RWPE2 (cell line): ENCODE results near the gene NPLOC4.
"Not testable (repeated sequence)": the region's sequence is repeated elsewhere in the genome, so short reads cannot be mapped to it uniquely, and the experiment has no call there.

Experiments
- ATAC-seq: fragments of 200-7000 bp; cut with Tn5 transposase; 3 replicates; pipeline ENCODE4 v1.9.1; 2021; ENCODE audit warnings: low read depth
- DNase-seq: peaks from one replicate; pipeline ENCODE4 v3.0.0-alpha.2; 2020; ENCODE audit warnings: low spot score
- H3K27ac ChIP-seq: fragments of 450-650 bp; 2 replicates; pipeline ENCODE4 v1.5.1; 2017; ENCODE audit warnings: mild to moderate bottlenecking; ENCODE audit not compliant: poor library complexity, severe bottlenecking
- H3K27me3 ChIP-seq: fragments of 250-450 bp; sonication (Bioruptor Pico); 2 replicates; pipeline ENCODE4 v1.5.1; 2021; ENCODE audit warnings: mild to moderate bottlenecking, moderate library complexity; ENCODE audit not compliant: insufficient read depth, poor library complexity, severe bottlenecking
- H3K36me3 ChIP-seq: fragments of 250-450 bp; sonication (Bioruptor Pico); 2 replicates; pipeline ENCODE4 v1.5.1; 2020; ENCODE audit warnings: low read depth, mild to moderate bottlenecking, moderate library complexity
- H3K4me1 ChIP-seq: fragments of 250-450 bp; sonication (Bioruptor Pico); 2 replicates; pipeline ENCODE4 v1.5.1; 2021; ENCODE audit warnings: mild to moderate bottlenecking, moderate library complexity; ENCODE audit not compliant: insufficient read depth, poor library complexity, severe bottlenecking
- H3K4me3 ChIP-seq: fragments of 250-450 bp; sonication (Bioruptor Pico); 2 replicates; pipeline ENCODE4 v1.5.1; 2021; ENCODE audit warnings: mild to moderate bottlenecking, moderate library complexity; ENCODE audit not compliant: severe bottlenecking
- H3K9me3 ChIP-seq: fragments of 250-450 bp; sonication (Bioruptor Pico); 2 replicates; pipeline ENCODE4 v1.5.1; 2021; ENCODE audit warnings: mild to moderate bottlenecking, moderate library complexity; ENCODE audit not compliant: severe bottlenecking
- TF ChIP-seq, protein P1 (sequence below): fragments of 450-650 bp; IDR thresholded peaks from one replicate; pipeline ENCODE4 v1.5.1; 2017; ENCODE audit warnings: mild to moderate bottlenecking, moderate library complexity; ENCODE audit not compliant: poor library complexity, severe bottlenecking

NPLOC4 gene

DNA sequence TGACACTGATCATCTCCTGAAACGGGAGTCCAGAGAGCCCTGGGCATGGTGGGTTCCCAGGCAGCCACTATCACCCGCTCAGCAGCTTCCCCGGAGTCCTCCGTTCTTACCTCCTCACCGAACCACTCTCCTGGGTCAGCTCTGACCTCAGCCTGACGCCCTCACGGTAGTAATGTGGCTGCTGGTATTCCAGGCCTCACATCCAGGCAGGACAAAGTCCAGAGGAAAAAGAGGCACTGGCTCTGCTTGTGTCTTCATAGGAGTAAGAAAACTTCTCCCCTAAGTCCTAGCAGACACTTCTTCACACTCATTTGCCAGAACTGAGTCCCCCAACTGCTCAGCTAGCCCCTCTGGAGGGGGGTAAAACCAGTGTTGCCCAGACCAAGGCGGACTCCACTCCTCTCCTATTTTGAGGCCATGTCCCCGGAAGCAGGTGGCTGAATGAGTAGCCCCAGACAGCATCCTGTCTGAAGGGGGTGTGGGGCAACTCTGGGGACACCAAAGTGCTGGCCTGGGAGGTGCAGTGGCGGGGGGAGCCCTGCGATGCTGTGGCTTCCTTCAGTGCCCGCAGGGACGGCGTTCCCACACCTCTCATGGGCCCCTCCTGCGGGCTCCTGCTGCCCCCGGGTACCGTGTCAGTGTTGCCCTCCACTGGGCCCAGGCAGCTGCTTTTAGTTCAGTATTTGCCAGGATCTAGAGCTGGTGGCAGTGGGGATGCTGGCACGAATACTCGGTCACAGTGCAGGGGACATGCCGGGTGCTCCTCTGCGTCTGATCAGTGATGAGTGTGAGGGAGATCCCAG, 103.4 kb downstream of the NPLOC4 start:
- TF ChIP-seq, protein P1, sequence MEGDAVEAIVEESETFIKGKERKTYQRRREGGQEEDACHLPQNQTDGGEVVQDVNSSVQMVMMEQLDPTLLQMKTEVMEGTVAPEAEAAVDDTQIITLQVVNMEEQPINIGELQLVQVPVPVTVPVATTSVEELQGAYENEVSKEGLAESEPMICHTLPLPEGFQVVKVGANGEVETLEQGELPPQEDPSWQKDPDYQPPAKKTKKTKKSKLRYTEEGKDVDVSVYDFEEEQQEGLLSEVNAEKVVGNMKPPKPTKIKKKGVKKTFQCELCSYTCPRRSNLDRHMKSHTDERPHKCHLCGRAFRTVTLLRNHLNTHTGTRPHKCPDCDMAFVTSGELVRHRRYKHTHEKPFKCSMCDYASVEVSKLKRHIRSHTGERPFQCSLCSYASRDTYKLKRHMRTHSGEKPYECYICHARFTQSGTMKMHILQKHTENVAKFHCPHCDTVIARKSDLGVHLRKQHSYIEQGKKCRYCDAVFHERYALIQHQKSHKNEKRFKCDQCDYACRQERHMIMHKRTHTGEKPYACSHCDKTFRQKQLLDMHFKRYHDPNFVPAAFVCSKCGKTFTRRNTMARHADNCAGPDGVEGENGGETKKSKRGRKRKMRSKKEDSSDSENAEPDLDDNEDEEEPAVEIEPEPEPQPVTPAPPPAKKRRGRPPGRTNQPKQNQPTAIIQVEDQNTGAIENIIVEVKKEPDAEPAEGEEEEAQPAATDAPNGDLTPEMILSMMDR = no peak
- H3K27ac ChIP-seq = no peak overlapping the region
- no peaks in the 10 kb centered on the region for H3K9me3 ChIP-seq
- ATAC-seq (no peak), DNase-seq (no peak)
- no peaks in the 10 kb centered on the region for H3K36me3 ChIP-seq
- no peak overlapping the region for H3K4me3 ChIP-seq
- peaks cover 14% of the 10 kb centered on the region for H3K27me3 ChIP-seq
- H3K4me1 ChIP-seq = no peaks in the 10 kb centered on the region

- Histone ChIP-seq H3K36me3 (no peaks in the 10 kb centered on the region), H3K9me3 (no peaks in the 10 kb centered on the region), H3K27me3 (peaks cover 17% of the 10 kb centered on the region), H3K4me3 (no peak overlapping the region), H3K27ac (no peak overlapping the region), H3K4me1 (no peaks in the 10 kb centered on the region)
- ATAC-seq (no peak), DNase-seq (no peak)
- TF ChIP-seq, protein P1 = no peak
Observed at GRCh38 chr17:81532490-81533287, 104.2 kb downstream of the NPLOC4 start.

- H3K4me3 ChIP-seq, DNase-seq, H3K27ac ChIP-seq, H3K36me3 ChIP-seq, H3K4me1 ChIP-seq, ATAC-seq, H3K9me3 ChIP-seq: not testable (repeated sequence)
- H3K27me3 ChIP-seq = peaks cover 17% of the 10 kb centered on the region
Observed at GRCh38 chr17:81531998-81532404, 104.9 kb downstream of the NPLOC4 start.

- not testable (repeated sequence) for H3K9me3 ChIP-seq, H3K4me3 ChIP-seq, H3K36me3 ChIP-seq, DNase-seq, H3K27me3 ChIP-seq, H3K27ac ChIP-seq, ATAC-seq, H3K4me1 ChIP-seq
Observed at GRCh38 chr17:81531013-81531412, 105.9 kb downstream of the NPLOC4 start.

- TF ChIP-seq, protein P1 = no peak
- H3K4me1 ChIP-seq = no peaks in the 10 kb centered on the region
- ATAC-seq (no peak), DNase-seq (no peak)
- H3K4me3 ChIP-seq = no peak overlapping the region
- no peaks in the 10 kb centered on the region for H3K9me3 ChIP-seq
- H3K36me3 ChIP-seq = no peaks in the 10 kb centered on the region
- peaks cover 4% of the 10 kb centered on the region for H3K27me3 ChIP-seq
- H3K27ac ChIP-seq = no peak overlapping the region
Observed at GRCh38 chr17:81529437-81529803, 107.5 kb downstream of the NPLOC4 start.
